Stimulated activated CD4-positive, alpha-beta T cell treated with anti-CD3 and anti-CD28 coated beads, TNF-alpha, amount 100 ng/mL, for 48 hours (primary cell): ENCODE measurements around the gene PXK.
"Not testable (repeated sequence)": the region's sequence is repeated elsewhere in the genome, so short reads cannot be mapped to it uniquely, and the experiment has no call there.

Experiments
- DNase-seq, 3 donors: peaks; one replicate each; pipeline ENCODE4 v3.0.0-alpha.2; 2020; ENCODE audit warnings: low read depth in 3 of 3

The PXK gene

GRCh38 chr3:58419780-58420507 is 87.3 kb downstream of the PXK start:
- DNase-seq, result no peak

- no peak for DNase-seq
Measured at GRCh38 chr3:58421004-58421403, 88.3 kb downstream of the PXK start.

- DNase-seq, result no peak
Measured at GRCh38 chr3:58422756-58423325, 90.1 kb downstream of the PXK start.

GRCh38 chr3:58424613-58425012 is 91.9 kb downstream of the PXK start:
- no peak for DNase-seq

- DNase-seq, result no peak
Measured at GRCh38 chr3:58425782-58426181, 93.1 kb downstream of the PXK start.

GRCh38 chr3:58427661-58428361 is 95.1 kb downstream of the PXK start:
- DNase-seq, result no peak

- no peak for DNase-seq
Measured at GRCh38 chr3:58429657-58430056, 97.0 kb downstream of the PXK start.

GRCh38 chr3:58432905-58433304 is 100.2 kb downstream of the PXK start:
- no peak for DNase-seq

- peak; percentile 76 to 85 (median 81) for DNase-seq
Measured at GRCh38 chr3:58433400-58434167, 100.9 kb downstream of the PXK start, which contains the start of gene PDHB. PDHB (minus strand) TSS chr3:58433832; CDS start chr3:58433809, 23 bp downstream.

GRCh38 chr3:58434168-58434504 is 101.4 kb downstream of the PXK start:
- no peak for DNase-seq

GRCh38 chr3:58434511-58434910 is 101.8 kb downstream of the PXK start:
- DNase-seq, result no peak

GRCh38 chr3:58434990-58435389 is 102.3 kb downstream of the PXK start:
- no peak for DNase-seq

- not testable (repeated sequence) for DNase-seq
Measured at GRCh38 chr3:58437276-58437675, 104.6 kb downstream of the PXK start.

- DNase-seq, result not testable (repeated sequence)
Measured at GRCh38 chr3:58440996-58441355, 108.3 kb downstream of the PXK start.

- DNase-seq, result no peak
Measured at GRCh38 chr3:58441514-58442450, 109.1 kb downstream of the PXK start.

- no peak for DNase-seq
Measured at GRCh38 chr3:58452176-58452575, 119.5 kb downstream of the PXK start.

- no peak for DNase-seq
Measured at GRCh38 chr3:58459160-58459559, 126.5 kb downstream of the PXK start.

- no peak for DNase-seq
Measured at GRCh38 chr3:58462829-58463180, 130.1 kb downstream of the PXK start.

GRCh38 chr3:58463181-58463941 is 130.7 kb downstream of the PXK start:
- DNase-seq, result peak; percentile 59 to 77 (median 71)

- no peak for DNase-seq
Measured at GRCh38 chr3:58463942-58464271, 131.2 kb downstream of the PXK start.

GRCh38 chr3:58464866-58465265 is 132.2 kb downstream of the PXK start:
- no peak for DNase-seq
